Right lobe of liver (tissue), 6 donors: ENCODE measurements around the gene FBXO31. TPM values are rescaled to one million over a fixed set of nuclear protein-coding genes. Genes with fewer than 3 reads are reported as not detected.

Source experiments
- ATAC-seq, 4 donors: fragments of 200-7000 bp; cut with Tn5 transposase; one replicate each; pipeline ENCODE4 v1.9.1; 2020; ENCODE audit warnings: mild to moderate bottlenecking in 4 of 4, moderate library complexity in 4 of 4
- DNase-seq, 3 donors: peaks; one replicate each; pipeline ENCODE4 v3.0.0-alpha.2; 2020
- H3K27ac ChIP-seq, 3 donors: fragments of 200-600 bp; one replicate each; pipeline ENCODE4 v1.8.0; 2022
- H3K27me3 ChIP-seq, 2 donors: fragments of 200-600 bp; one replicate each; pipeline ENCODE4 v1.8.0; 2022
- H3K36me3 ChIP-seq, 4 donors: fragments of 200-600 bp; sonication (generic) in 1 of 4; one replicate each; pipeline versions ENCODE4 v1.5.1 to v1.8.0; 2017 to 2022; ENCODE audit warnings: control low read depth in 1 of 4
- H3K4me1 ChIP-seq, 4 donors: fragments of 200-600 bp; sonication (generic) in 1 of 4; one replicate each; pipeline versions ENCODE4 v1.5.1 to v1.8.0; 2017 to 2022; ENCODE audit warnings: control low read depth in 1 of 4
- H3K4me3 ChIP-seq, 3 donors: fragments of 200-600 bp; one replicate each; pipeline ENCODE4 v1.8.0; 2022
- H3K9me3 ChIP-seq, 4 donors: fragments of 200-600 bp; sonication (generic) in 1 of 4; one replicate each; pipeline versions ENCODE4 v1.5.1 to v1.8.0; 2017 to 2022; ENCODE audit warnings: control low read depth in 1 of 4
- CTCF ChIP-seq, 4 donors: fragments of 200-600 bp in 3 of 4; fragments of 450-650 bp in 1 of 4; IDR thresholded peaks; one replicate each; pipeline versions ENCODE4 v1.5.1 to v1.8.0; 2016 to 2022; ENCODE audit warnings: antibody characterized with exemption in 4 of 4, mild to moderate bottlenecking in 2 of 4
- POLR2A ChIP-seq: fragments of 450-650 bp; IDR thresholded peaks from one replicate; pipeline ENCODE4 v1.6.1; 2017; ENCODE audit warnings: antibody characterized with exemption, mild to moderate bottlenecking
- whole genome bisulfite sequencing: methylation state at CpG from one replicate; pipeline ENCODE4 v1.1.6; 2018; ENCODE audit warnings: low coverage, low lambda C conversion rate; ENCODE audit not compliant: insufficient coverage; ENCODE audit errors: missing lambda C conversion rate; 5-methylcytosine and 5-hydroxymethylcytosine counted together
- intact Hi-C, 2 donors: fragments of 100-400 bp; cut with DNase I; formaldehyde crosslinking; loops; one replicate each; pipeline versions ENCODE4 v1.11.2 to v1.14.1; 2022
- total RNA-seq, 6 experiments: library from RNA; depleted of rRNA in 2 of 6; stranded (reverse); fragments of >200 nt in 2 of 6; fragmentation: NEBNext Ultra II Directional in 3 of 6; extraction: Animal tissue kit (Norgen Biotek cat#: 25700) in 3 of 6; gene quantifications; one replicate each; pipeline versions ENCODE4 v1.1.0 to v1.2.4, GENCODE V29; 2016 to 2023
- donor health status: DM: no; HTN: yes; CAD: no.
- donor health status: DM: no; HTN: no; CAD: no.
- donor health status: DM: no; HTN: no; CAD: no.
- donor health status: DM: no; HTN: yes; CAD: no.
- donor health status: DM: no; HTN: yes; CAD: no.

Gene FBXO31
- total RNA-seq, 6 experiments from 2014 or later: 20.6 to 56.9 (median 31.1) TPM

- H3K4me1 ChIP-seq: no peaks in the 10 kb centered on the region
- TF ChIP-seq POLR2A (no peak), CTCF (IDR thresholded peaks at IDR 0.05) (peak; percentile 81 to 90 (median 84))
- WGBS: 41% methylated on average over 10 of the region's 38 CpGs
- no peak overlapping the region for H3K27ac ChIP-seq
- H3K36me3 ChIP-seq: no peaks in the 10 kb centered on the region
- ATAC-seq (peak; percentile 94 to 100 (median 98)), DNase-seq (peak; percentile 72 to 76 (median 72))
- H3K9me3 ChIP-seq: no peaks in the 10 kb centered on the region
- no peaks in the 10 kb centered on the region for H3K27me3 ChIP-seq
- intact Hi-C loops: loop anchor here in 1 of 2 donors (5.0 to 10.0 kb wide), 2 partner anchors 214 to 716 kb away; no protein-coding TSS in a partner anchor
- H3K4me3 ChIP-seq: no peak overlapping the region
Measured at GRCh38 chr16:87278191-87279093, 105.1 kb downstream of the FBXO31 start.

Other genes with a start within 250 kb of the FBXO31 start
- gene C16orf95, start 66.4 kb downstream of the FBXO31 start, total RNA-seq: 1 to 10 TPM; 1.7 to 5.5 (median 3.9) TPM
- gene MAP1LC3B, start 8.6 kb upstream of the FBXO31 start, total RNA-seq: 10 to 100 TPM; 16.5 to 48.8 (median 25.6) TPM
- 10 to 100 TPM; 12.6 to 26.5 (median 17.7) TPM for gene ZCCHC14, start 109.2 kb upstream of the FBXO31 start, total RNA-seq
- gene JPH3, start 218.7 kb upstream of the FBXO31 start, total RNA-seq: under 1 TPM in 2 of 6 experiments, not detected in 4; 0.07 to 0.12 TPM